Thoracic aorta (tissue), 2 donors: ENCODE results near the gene RHOT1. TPM values are rescaled to one million over a fixed set of nuclear protein-coding genes. Genes with fewer than 3 reads are reported as not detected.

Experiments used
- ATAC-seq: fragments of 150-250 bp; one replicate; pipeline ENCODE4 v1.8.0; 2017; ENCODE audit warnings: low read depth; ENCODE audit not compliant: insufficient number of reproducible peaks, low FRiP score
- DNase-seq: peaks from one replicate; pipeline ENCODE4 v3.0.0-alpha.2; 2020; ENCODE audit warnings: low spot score
- H3K27ac ChIP-seq, 2 donors: fragments of 200-600 bp; sonication (generic); 1 replicate in 1 of 2; 2 replicates in 1 of 2; pipeline ENCODE4 v1.5.1; 2016; ENCODE audit warnings: mild to moderate bottlenecking in 2 of 2, moderate library complexity in 2 of 2
- H3K27me3 ChIP-seq: fragments of 200-600 bp; sonication (generic); replicated peaks from 2 replicates; pipeline ENCODE4 v1.6.0; 2016; ENCODE audit warnings: mild to moderate bottlenecking; ENCODE audit not compliant: insufficient read depth
- H3K36me3 ChIP-seq: fragments of 200-600 bp; sonication (generic); one replicate; pipeline ENCODE4 v1.5.1; 2016
- H3K4me1 ChIP-seq, 2 donors: fragments of 200-600 bp; sonication (generic); 1 replicate in 1 of 2; 2 replicates in 1 of 2; pipeline versions ENCODE4 v1.5.1 to v1.6.0; 2016; ENCODE audit warnings: low read depth in 2 of 2, mild to moderate bottlenecking in 1 of 2; ENCODE audit not compliant: control insufficient read depth in 1 of 2
- H3K4me3 ChIP-seq: fragments of 200-600 bp; sonication (generic); 2 replicates; pipeline ENCODE4 v1.5.1; 2016; ENCODE audit warnings: mild to moderate bottlenecking
- H3K9me3 ChIP-seq: fragments of 200-600 bp; sonication (generic); 2 replicates; pipeline ENCODE4 v1.5.1; 2016
- total RNA-seq, 2 donors: library from RNA; depleted of rRNA; stranded (reverse); fragments of >200 nt; gene quantifications; one replicate each; pipeline versions ENCODE4 v1.1.0 to v1.2.3, GENCODE V29; 2016
- TF ChIP-seq, protein P1 (sequence below): fragments of 200-600 bp; sonication (generic); IDR thresholded peaks from one replicate; pipeline ENCODE4 v1.5.1; 2019; ENCODE audit warnings: antibody characterized with exemption

Gene RHOT1
- total RNA-seq, 2 donors from 2014 or later = 40.1 to 47.0 TPM

DNA sequence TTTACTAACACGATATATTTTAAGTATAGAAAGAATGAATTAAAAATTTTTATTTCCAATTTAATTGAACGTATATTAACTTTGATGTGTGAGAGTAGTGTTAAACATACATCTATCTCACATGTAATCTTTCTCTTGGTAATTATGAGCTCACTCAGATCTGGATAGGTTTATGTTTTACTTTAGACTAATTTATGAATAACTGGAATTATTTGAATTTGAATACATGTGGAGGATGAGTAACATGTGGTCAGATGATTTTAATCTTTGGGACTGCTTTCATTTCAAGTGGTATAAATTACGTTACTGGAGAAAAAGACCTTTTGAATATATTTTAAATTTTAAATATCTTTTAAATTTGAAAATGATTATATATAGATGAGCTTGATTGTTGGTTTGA is 73.4 kb downstream of the RHOT1 start:
- DNase-seq (no peak), ATAC-seq (no peak)
- Histone ChIP-seq H3K4me3 (no peak overlapping the region), H3K9me3 (no peaks in the 10 kb centered on the region), H3K4me1 (no peaks in the 10 kb centered on the region), H3K27ac (no peak overlapping the region), H3K27me3 (no peaks in the 10 kb centered on the region), H3K36me3 (peaks cover 3% of the 10 kb centered on the region)
- TF ChIP-seq, protein P1, sequence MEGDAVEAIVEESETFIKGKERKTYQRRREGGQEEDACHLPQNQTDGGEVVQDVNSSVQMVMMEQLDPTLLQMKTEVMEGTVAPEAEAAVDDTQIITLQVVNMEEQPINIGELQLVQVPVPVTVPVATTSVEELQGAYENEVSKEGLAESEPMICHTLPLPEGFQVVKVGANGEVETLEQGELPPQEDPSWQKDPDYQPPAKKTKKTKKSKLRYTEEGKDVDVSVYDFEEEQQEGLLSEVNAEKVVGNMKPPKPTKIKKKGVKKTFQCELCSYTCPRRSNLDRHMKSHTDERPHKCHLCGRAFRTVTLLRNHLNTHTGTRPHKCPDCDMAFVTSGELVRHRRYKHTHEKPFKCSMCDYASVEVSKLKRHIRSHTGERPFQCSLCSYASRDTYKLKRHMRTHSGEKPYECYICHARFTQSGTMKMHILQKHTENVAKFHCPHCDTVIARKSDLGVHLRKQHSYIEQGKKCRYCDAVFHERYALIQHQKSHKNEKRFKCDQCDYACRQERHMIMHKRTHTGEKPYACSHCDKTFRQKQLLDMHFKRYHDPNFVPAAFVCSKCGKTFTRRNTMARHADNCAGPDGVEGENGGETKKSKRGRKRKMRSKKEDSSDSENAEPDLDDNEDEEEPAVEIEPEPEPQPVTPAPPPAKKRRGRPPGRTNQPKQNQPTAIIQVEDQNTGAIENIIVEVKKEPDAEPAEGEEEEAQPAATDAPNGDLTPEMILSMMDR = no peak

DNA sequence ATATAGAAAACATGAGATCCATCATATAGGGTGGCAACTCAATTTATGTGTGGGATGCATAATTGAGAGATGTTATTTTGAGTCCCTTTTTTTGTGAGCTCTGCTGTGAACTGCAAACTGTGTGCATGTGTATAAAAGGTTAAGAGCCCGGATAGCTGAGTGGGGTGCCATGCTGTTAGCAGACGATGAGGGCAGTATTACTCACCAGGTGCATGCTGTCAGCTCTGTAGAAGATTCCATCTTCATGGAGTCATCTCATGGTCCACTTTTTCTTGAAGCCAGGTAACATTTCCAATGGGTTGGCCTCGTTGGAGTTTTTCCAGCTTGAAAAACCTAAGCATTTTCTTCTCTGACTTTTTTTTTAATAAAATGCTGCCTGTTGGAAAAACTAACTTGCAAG is 80.3 kb downstream of the RHOT1 start:
- H3K27me3 ChIP-seq = no peaks in the 10 kb centered on the region

DNA sequence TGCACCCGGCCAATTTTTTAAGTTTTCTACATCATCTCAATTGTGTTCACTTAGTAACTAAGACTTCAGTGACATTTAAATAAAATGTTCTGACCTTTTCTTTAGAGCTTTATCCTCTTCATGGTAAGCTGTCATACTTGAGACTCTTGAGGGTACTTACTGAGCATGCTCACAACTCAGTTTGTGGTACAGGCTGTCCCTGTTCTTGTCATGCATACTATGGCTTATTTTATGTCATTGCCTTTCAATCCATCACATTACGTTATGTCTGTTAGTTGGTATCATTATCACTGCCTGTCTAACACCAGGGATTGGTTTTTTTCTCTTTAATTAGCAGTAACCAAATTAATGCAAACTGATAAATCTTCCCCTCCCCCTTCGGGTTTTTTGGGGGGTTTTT is 81.4 kb downstream of the RHOT1 start:
- Histone ChIP-seq H3K36me3 (no peaks in the 10 kb centered on the region), H3K4me1 (no peaks in the 10 kb centered on the region), H3K27me3 (no peaks in the 10 kb centered on the region), H3K9me3 (no peaks in the 10 kb centered on the region), H3K4me3 (no peak overlapping the region), H3K27ac (no peak overlapping the region)
- ATAC-seq = no peak
- no peak for DNase-seq
- TF ChIP-seq, protein P1 = no peak

More for the DNA sequence above, 80.3 kb downstream of the RHOT1 start:
- H3K9me3 ChIP-seq = no peaks in the 10 kb centered on the region
- DNase-seq = no peak
- no peak for ATAC-seq
- TF ChIP-seq, protein P1 = no peak
- H3K36me3 ChIP-seq = no peaks in the 10 kb centered on the region
- H3K4me3 ChIP-seq = no peak overlapping the region
- H3K27ac ChIP-seq = no peak overlapping the region
- H3K4me1 ChIP-seq = no peaks in the 10 kb centered on the region

DNA sequence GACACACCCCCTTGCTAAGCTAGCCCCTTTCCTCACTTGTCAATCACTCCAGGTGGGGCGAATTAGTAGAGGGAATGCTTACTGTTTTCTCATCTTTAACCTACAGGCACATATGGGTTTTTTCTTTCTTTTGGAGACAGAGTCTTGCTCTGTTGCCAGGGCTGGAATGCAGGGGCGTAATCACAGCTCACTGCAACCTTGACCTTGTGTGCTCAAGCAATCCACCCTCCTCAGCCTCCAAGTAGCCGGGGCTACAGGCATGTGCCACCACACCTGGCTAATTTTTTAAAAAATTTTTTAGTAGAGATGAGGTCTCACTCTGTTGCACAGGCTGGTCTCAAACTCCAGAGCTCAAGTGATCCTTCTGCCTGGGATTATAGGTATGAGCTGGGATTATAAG is 84.6 kb downstream of the RHOT1 start:
- Histone ChIP-seq H3K36me3 (no peaks in the 10 kb centered on the region), H3K27ac (no peak overlapping the region), H3K4me3 (no peak overlapping the region), H3K9me3 (no peaks in the 10 kb centered on the region), H3K27me3 (no peaks in the 10 kb centered on the region), H3K4me1 (no peaks in the 10 kb centered on the region)
- TF ChIP-seq, protein P1 = no peak
- DNase-seq (no peak), ATAC-seq (no peak)

DNA sequence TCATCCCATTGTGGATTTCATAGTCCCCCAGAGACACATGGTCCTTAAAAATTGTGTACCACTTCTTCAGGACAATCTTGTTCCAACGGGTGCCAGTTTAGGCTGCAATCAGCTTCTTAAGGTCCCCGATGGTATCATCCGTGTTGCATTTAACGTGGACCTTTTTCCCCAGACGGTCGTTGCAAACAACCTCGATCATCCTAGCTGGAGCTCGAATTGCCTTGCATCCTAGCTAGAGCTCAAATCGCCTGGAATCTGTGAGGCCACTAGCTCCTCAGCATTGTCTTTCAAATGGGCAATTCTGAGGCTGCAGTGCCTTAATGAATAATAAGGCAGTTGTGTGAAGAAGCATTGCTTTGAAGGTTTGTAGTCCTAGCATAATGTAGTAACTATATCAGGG is 85.6 kb downstream of the RHOT1 start:
- H3K27ac ChIP-seq = no peak overlapping the region
- TF ChIP-seq, protein P1 = no peak
- no peak overlapping the region for H3K4me3 ChIP-seq
- H3K9me3 ChIP-seq = no peaks in the 10 kb centered on the region
- no peak for ATAC-seq
- DNase-seq = no peak
- H3K27me3 ChIP-seq = no peaks in the 10 kb centered on the region
- no peaks in the 10 kb centered on the region for H3K4me1 ChIP-seq
- H3K36me3 ChIP-seq = no peaks in the 10 kb centered on the region
